Measurements from ENCODE around the gene ZSWIM2.

Gene ZSWIM2

GRCh38 chr2:186891185-186891621 lies 42.2 kb upstream of the ZSWIM2 start:
- Histone ChIP-seq H3K27ac (peak overlapping the region in 1 of 2 donors; percentile 47), H3K36me3 (no peaks in the 10 kb centered on the region), H3K27me3 (no peaks in the 10 kb centered on the region), H3K4me3 (no peak overlapping the region), H3K9me3 (no peaks in the 10 kb centered on the region), H3K4me1 (peaks cover 0 to 61% (median 23%) of the 10 kb centered on the region in 4 donors)
- intact Hi-C loops (cut with DNase I; ENCODE audit: low total_unique reads), result no loop called here
- DNase-seq, result no peak
- TF ChIP-seq CTCF (IDR thresholded peaks at IDR 0.05), result no peak

GRCh38 chr2:186889101-186889879 lies 40.3 kb upstream of the ZSWIM2 start:
- Histone ChIP-seq H3K4me1 (peaks cover 0 to 70% (median 26%) of the 10 kb centered on the region in 4 donors), H3K9me3 (no peaks in the 10 kb centered on the region), H3K27ac (peak overlapping the region; percentile 39 to 72), H3K4me3 (no peak overlapping the region), H3K27me3 (no peaks in the 10 kb centered on the region), H3K36me3 (no peaks in the 10 kb centered on the region)
- intact Hi-C loops (cut with DNase I; ENCODE audit: low total_unique reads), result no loop called here
- no peak for DNase-seq
- no peak for TF ChIP-seq CTCF (IDR thresholded peaks at IDR 0.05)

GRCh38 chr2:186887107-186888090 lies 38.4 kb upstream of the ZSWIM2 start:
- Histone ChIP-seq H3K27ac (peak overlapping the region; percentile 52 to 72), H3K9me3 (peaks cover 0 to 4% (median 0%) of the 10 kb centered on the region in 3 donors), H3K4me3 (no peak overlapping the region), H3K4me1 (peaks cover 0 to 70% (median 26%) of the 10 kb centered on the region in 4 donors), H3K27me3 (no peaks in the 10 kb centered on the region), H3K36me3 (no peaks in the 10 kb centered on the region)
- no peak for TF ChIP-seq CTCF (IDR thresholded peaks at IDR 0.05)
- DNase-seq, result peak; percentile 73 to 74
- intact Hi-C loops (cut with DNase I; ENCODE audit: low total_unique reads), result no loop called here

- no peak for TF ChIP-seq CTCF (IDR thresholded peaks at IDR 0.05)
- Histone ChIP-seq H3K9me3 (peaks cover 0 to 12% (median 0%) of the 10 kb centered on the region in 3 donors), H3K27ac (no peak overlapping the region), H3K27me3 (no peaks in the 10 kb centered on the region), H3K4me1 (peaks cover 0 to 42% (median 18%) of the 10 kb centered on the region in 4 donors), H3K36me3 (no peaks in the 10 kb centered on the region), H3K4me3 (no peak overlapping the region)
- intact Hi-C loops (cut with DNase I; ENCODE audit: low total_unique reads), result no loop called here
- no peak for DNase-seq
Measured at GRCh38 chr2:186884587-186884986, 35.6 kb upstream of the ZSWIM2 start.

GRCh38 chr2:186883666-186884065 lies 34.7 kb upstream of the ZSWIM2 start:
- Histone ChIP-seq H3K36me3 (no peaks in the 10 kb centered on the region), H3K27me3 (no peaks in the 10 kb centered on the region), H3K4me3 (no peak overlapping the region), H3K4me1 (peaks cover 0 to 33% (median 17%) of the 10 kb centered on the region in 4 donors), H3K27ac (no peak overlapping the region), H3K9me3 (peaks cover 0 to 12% (median 0%) of the 10 kb centered on the region in 3 donors)
- no peak for TF ChIP-seq CTCF (IDR thresholded peaks at IDR 0.05)
- no peak for DNase-seq
- intact Hi-C loops (cut with DNase I; ENCODE audit: low total_unique reads), result no loop called here

Measured in tibial artery (tissue), 4 donors.